Measurements from ENCODE around the gene CYSTM1.
"Not testable (repeated sequence)": the region's sequence is repeated elsewhere in the genome, so short reads cannot be mapped to it uniquely, and the experiment has no call there.

Gene CYSTM1

DNA sequence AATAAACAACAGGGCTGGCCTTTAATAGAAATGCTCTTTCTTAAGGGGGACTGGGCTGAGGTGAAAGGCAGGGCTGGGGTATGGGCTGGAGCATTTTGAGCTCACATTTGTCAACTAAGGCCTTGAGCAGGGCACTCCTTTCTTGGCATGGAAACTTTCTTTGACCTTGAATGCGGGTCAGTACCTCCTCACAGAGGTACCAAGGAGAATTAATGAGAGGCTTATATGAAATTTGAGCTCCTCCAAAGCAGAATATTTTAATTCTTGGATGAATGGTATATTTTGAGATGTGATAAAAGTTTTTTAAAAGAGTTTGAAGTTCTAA lies 3.1 kb downstream of the CYSTM1 start:
- no peak for DNase-seq (ENCODE audit: low read depth)

DNA sequence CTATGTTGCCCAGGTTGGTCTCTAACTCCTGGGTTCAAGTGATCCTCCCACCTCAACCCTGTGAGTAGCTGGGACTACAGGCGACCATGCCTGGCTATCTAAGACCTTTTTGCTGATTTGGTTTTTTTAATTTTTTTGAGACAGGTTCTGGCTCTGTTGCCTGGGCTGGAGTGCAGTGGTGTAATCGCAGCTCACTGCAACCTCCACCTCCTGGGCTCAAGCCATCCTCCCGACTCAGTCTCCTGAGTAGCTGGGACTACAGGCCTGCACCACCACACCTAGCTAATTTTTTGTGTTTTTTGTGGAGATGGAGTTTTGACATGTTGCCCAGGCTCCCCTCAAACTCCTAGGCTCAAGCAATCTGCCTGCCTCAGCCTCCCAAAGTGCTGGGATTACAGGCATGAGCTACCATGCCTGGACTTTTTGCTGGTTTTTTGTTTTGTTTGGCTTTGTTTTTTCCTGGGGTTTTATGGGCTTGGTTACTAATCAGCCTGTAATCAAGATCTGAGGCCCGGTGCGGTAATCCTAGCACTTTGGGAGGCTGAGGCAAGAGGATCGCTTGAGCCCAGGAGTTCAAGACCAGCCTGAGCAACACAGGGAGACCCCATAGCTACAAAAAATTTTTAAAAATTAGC lies 3.6 kb downstream of the CYSTM1 start:
- DNase-seq (ENCODE audit: low read depth), result no peak

DNA sequence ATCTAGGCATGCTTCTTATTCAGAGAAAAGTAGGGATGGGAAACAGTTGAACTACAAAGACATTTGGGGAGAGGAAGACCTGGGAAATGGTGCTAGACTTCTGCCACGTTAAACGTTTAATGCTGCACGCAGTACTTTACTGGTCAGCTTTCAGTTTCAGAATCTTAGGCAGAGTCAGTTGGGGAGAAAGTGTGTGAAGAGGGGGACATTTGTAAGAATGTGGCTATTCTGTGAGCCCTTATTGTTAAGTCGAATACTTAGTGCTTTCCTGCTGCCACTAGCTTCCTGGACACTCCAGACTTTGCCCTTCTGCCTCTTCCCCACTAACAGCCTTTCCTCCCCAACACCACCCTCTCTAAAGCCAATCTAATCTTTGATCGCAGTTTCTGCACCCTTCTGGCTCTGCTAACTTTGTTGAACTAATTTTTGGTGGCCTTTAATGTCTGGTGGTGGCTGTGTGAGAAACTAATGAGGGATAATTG lies 6.1 kb downstream of the CYSTM1 start:
- DNase-seq (ENCODE audit: low read depth), result no peak

DNA sequence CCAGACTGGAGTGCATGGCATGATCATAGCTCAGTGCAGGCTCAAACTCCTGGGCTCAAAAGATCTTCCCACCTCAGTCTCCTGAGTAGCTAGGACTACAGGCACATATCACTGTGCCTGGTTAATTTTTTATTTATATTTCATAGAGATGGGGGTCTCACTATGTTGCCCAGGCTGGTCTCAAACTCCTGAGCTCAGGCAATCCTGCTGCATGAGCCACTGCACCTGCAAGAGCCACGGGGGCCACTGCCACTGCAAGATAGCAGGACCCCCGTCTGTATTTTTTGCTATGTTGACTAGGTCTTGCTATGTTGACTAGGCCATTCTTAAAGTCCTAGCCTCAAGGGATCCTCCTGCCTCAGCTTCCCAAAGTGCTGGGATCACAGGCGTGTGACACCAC lies 6.5 kb downstream of the CYSTM1 start:
- no peak for DNase-seq (ENCODE audit: low read depth)

DNA sequence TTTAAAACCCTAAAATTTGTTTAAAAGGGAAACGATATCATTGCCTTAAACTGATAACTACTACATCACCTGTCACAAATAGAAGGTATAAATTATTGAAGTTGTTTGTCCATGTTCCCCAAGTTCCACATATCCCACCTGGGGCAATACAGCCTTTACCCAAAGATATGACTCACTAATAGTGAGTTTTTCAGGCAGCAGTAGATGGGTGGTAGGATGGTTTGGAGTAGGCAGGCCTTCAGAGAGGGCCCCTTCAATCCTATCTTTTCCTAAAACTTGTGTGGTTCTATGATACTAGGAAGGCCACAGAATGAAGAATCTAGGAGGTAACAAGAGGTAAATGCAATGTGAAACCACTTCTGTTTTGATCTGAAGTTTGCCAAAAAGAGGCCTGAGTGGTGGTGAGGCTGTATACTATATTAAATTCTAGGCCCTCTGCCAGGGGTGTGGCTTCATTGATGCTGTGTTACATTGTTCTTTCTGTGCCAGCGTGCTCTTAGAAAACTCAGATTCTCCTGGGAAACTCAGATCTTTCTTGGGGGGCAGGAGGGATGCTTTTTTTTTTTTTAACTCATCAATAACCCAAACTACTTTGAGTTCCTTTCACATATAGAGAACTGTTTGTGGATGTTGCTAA lies 7.2 kb downstream of the CYSTM1 start:
- DNase-seq (ENCODE audit: low read depth), result no peak

DNA sequence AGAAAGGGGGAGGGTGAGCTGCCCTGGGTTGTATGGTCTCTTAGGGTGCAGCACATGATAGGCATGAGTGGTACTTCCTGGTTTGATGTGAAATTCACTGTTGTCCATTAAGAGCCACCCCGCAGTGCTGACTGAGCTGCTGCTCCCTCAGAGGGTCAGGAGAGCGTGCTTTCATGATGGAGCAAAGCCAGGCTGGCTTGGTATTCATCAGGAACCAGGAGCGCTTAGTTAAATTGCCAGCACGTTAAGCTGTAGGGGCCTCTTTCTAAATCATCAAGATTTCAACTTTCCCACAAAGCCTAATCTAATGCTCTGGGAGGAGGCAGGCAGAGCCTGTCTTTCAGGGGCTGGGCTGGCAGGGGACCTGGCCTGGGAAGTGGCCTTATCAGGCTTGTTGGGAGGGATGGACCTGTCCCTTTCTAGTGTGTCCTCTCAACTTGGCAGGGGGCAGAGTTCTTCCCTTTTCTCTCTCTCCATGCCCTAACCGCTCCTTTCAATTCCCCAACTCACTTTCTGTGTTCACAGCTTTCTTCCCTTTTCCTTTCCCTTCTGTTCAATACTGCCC lies 7.9 kb downstream of the CYSTM1 start:
- DNase-seq (ENCODE audit: low read depth), result no peak

DNA sequence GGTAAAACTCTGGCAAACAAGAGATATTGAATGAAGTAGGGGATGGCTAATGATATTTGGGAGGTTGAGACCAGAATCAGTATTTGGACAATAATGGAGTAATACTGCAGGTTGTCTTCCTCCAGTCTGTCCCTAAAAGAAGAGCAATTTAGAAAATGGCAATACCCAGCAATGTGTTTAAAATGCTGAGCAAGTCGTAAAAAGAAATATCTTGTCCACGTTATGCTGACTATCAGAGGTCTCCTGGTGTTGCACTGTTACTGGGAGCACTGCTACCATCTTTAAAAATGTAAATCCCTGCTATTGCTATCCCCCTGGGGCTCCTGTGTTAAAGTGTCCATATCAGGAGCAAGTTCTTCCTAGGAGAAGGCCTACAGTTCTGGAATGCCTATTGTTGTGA lies 10.4 kb downstream of the CYSTM1 start:
- no peak for DNase-seq (ENCODE audit: low read depth)

DNA sequence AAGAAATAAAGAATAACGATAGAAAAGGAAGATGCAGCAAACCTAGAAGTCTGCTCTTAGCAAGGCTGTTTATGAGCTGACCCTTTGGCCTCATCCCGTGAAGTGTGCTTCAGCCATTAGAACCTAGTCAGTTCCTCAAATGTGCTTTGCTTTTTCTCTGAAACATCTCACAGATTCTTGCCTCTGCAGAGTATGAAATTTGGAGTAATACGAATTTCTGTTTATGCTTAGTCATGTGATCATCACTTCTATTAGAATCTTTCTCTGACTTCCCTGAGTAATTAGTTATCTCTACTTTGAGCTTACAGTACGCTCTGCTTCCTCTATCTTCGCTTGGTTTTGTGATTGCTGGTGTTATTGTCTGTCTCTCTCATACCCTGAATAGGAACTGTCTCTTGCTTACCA lies 11.3 kb downstream of the CYSTM1 start:
- DNase-seq (ENCODE audit: low read depth), result no peak

DNA sequence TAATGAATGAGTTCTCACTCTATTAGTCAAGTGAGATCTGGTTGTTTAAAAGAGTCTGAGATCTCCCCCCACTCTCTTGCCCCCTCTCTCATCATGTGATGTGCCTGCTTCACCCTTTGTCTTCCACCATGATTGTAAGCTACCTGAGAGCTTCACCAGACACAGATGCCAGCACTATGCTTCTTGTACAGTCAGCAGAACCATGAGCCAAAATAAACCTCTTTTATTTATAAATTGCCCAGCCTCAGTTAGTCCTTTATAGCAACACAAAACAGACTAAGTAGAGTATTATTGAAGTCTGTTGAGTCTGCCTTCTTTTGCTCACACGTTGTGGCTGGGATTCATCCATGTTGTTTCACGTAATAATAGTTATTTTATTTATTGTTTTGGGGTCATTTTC lies 14.3 kb downstream of the CYSTM1 start:
- DNase-seq (ENCODE audit: low read depth), result no peak

DNA sequence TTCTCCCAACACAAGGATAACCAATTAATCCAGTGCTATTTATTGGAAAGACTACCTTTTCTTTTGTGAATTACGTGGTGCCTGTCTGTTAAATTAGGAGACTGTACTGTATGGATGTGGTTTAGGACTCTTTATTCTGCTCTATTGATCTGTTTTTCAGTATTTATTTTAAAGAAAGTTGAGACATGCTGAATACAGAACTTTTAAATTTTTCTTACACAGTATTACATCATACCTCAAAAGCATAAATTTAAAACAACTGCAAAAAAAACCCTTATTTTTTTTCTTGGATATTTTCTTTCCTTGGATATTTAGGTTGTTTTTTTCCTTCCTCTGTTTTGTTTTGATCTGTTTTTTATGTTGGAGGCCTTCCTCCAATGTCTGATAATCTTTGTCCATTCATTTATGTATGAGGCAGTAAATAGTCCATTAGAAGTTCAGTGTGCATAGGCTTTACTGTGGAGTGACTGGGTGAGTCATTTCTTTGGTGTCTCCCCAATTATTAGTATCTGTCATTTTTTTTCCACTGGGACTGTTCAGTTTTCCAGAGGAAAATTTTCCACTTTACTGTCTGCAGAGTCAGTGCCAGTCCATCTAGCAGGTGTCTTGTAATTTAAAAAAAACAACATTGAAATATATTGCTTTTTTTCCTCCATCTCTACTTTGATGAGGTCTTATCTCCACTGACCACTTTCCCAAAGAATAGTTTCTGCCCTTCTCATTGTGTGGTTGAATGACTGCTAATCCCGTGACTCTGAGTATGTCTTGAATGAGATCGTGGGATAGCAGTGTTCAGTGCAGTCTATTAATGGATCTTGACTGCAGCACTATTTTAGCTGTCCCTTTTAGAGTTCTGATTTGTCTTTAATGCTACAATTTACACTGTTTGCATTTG lies 15.2 kb downstream of the CYSTM1 start:
- DNase-seq (ENCODE audit: low read depth), result no peak

DNA sequence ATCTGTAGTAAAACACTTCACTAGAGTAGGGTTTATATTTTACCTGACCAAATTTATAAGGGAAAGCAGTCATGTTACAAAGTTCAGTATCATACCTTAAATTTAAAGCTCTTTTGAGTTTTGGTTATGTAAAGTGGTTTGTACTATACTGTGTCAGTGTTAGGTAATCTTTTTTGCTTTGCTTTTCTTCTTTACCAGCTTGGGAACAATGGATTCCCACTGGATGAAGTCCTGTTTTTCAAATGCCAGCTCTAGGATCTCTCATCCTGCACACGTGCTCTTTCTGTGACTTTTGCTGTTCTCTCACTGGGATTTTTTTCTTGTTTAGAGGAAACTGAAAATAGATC lies 15.9 kb downstream of the CYSTM1 start:
- DNase-seq (ENCODE audit: low read depth), result no peak

DNA sequence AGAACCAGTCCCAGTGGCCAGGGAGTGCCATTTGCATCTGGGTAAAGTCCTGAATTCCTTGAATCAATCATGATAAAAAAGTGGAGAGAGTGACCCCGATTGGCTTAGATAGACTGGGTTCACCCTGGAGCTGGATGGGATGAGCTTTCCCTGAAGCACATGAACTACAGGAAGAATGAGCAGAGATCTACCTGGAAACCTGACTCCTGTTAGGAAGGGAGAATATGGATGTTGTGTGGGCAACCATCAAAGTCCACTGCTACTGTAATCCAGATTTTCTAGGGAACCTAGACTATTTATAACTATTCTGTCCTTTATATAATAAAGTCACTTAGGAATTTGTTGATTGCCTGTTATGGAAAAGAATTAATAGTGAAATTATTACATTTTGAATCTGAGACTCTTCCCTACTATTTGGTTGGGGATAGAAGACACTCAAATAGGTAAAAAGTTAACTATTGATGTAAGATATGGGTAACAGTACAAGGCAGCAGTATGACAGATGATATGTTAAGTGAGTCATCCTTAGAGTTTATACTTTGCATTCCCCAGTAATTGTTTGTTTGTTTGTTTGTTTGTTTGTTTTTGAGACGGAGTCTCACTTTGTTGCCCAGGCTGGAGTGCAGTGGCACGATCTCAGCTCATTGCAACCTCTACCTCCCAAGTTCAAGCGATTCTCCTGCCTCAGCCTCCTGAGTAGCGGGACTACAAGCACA lies 17.9 kb downstream of the CYSTM1 start:
- no peak for DNase-seq (ENCODE audit: low read depth)

DNA sequence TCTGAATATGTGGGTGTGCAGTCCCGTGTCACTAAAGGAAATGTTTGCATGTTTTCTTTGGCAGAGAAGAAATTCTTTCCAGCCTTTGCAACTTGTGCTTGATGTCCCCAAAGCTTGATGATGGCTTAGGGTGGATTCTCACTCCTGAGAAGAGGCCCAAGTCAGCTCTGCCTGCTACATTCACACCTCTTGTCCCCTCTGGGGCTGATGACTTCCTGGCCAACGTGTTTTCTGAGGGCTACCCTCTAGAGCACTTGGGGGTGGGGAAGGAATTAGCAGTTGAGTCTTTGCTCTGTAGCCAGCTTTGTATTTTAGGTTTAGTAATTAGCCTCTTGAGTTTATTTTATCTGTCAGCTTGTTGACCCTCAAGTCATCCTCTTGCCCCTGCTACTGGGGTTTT lies 19.7 kb downstream of the CYSTM1 start:
- no peak for DNase-seq (ENCODE audit: low read depth)

DNA sequence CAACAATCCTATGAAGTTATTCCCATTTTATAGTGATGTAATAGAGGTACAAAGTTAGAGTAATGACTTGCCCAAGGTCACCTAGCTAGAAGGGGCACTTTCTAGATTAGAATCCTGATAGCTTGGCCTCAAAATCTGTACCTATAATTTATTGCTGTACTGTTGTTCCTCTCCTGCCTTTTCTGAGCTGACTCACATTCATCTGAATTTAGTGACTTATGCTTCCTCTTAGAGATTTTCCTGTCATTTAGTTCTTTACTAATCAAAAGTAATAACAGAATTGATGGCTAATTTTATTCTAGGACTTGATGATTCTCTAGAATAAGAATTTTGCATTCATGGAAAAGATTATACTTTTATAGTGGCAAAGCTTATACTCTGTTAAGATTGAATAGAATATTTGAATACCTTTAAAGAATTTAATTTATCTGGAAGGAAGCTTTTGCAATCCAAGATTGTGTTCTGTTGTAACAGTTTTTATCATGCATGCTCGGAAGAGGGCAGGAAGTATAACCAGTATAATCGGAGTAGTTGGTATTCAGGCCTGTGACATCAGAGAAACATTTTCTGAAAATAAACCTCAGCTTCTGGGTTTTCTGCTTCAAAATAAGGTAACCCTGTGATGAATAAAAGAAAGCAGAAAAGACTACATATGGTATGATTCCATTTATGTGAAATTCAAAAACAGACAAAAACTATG lies 21.3 kb downstream of the CYSTM1 start:
- DNase-seq (ENCODE audit: low read depth), result no peak

DNA sequence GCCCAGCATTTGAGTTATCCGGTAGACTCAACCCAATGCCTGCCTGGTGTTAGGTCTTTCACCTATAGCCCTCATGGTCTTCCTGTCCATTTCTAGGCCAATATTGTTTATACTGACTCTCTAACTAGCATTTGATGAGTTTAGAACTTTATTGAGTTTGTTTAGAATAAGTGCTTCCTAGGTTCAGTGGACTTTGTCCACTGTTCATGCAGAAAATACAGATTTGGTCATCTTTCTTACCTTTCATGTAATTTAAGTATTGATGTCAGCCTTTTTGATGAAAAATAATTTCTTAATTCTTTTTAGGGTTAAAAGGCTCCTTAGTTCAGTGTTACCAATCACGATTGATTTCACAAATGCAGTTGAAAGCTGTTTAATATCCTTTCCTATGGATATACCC lies 22.0 kb downstream of the CYSTM1 start:
- no peak for DNase-seq (ENCODE audit: low read depth)

DNA sequence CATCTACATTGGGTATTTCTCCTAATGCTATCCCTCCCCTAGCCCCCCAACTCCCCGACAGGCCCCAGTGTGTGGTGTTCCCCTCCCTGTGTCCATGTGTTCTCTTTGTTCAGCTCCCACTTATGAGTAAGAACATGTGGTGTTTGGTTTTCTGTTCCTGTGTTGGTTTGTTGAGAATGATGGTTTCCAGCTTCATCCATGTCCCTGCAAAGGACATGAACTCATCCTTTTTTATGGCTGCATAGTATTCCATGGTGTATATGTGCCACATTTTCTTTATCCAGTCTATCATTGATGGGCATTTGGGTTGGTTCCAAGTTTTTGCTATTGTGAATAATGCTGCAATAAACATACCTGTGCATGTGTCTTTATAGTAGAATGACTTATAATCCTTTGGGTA lies 23.9 kb downstream of the CYSTM1 start:
- not testable (repeated sequence) for DNase-seq (ENCODE audit: low read depth)

DNA sequence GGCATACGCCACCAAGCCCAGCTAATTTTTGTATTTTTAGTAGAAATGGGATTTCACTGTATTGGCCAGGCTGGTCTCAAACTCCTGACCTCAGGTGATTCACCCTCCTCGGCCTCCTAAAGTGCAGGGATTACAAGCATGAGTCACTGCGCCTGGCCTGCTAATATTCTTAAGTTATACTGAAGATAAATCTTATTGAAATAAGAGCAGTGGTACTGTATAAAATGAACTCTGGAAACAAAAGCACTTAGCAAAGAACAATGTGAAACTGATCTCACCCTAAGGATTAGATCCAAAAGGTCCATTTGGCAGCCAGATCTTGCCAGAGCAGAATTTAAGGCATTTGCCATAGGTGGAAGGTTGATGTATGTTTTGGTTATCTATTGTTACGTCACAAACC lies 27.1 kb downstream of the CYSTM1 start:
- no peak for DNase-seq (ENCODE audit: low read depth)

DNA sequence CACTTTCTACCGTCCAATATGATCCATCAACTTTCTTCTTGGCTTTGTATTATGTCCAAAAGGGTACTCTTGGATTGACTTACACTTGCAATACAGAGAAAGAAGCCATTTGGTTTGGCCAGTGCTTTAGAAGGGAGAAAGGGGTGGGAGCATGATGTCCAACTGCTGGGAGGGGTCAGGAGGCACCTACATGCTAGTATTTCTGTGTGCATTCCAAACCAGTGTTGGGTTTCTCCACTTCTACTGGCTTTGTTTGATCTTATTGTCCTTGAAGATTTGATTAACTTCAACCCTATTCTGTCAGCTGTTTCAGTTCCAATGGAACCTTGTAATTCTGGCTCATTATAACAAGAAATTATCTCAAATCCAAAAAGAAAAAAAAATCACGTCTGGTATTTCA lies 27.6 kb downstream of the CYSTM1 start:
- DNase-seq (ENCODE audit: low read depth), result no peak

DNA sequence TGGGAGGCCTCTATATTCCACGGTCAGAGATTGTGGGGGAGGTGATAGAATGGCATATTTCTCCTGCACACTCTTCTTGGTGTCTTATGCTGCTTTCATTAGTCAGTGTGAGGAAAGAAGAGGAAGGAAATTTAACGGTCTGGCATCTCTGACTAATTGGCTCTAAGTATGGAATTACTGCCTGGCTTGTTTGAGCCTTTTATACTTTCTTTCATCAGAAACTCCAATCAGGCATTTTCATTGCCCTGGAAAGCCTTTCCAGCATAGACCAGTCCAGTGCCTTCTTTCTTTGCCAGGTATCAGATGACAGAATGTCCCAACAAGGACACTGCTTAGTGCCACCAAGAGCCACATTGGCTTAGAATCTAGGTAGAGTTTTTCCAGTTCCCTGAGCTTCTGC lies 30.2 kb downstream of the CYSTM1 start:
- no peak for DNase-seq (ENCODE audit: low read depth)

DNA sequence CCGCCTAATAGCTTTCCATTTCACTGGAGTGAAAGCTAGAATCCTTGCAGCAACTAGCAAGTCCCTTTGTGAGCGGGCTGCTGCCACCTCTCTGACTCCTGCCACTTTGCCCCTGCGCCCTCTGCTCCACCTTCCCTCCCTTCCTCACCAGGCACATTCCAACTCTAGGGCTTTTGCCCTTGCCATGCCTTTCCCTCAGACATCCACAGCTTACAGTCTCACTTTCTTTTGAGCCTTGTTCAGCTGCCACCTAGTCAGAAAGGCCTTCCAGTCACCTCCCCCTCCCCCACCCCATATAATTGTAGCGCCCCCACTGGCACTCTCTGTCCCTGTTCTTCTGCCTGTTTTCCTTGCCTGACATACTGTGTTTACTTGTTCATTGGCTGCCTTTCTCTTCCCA lies 31.0 kb downstream of the CYSTM1 start:
- DNase-seq (ENCODE audit: low read depth), result no peak

DNA sequence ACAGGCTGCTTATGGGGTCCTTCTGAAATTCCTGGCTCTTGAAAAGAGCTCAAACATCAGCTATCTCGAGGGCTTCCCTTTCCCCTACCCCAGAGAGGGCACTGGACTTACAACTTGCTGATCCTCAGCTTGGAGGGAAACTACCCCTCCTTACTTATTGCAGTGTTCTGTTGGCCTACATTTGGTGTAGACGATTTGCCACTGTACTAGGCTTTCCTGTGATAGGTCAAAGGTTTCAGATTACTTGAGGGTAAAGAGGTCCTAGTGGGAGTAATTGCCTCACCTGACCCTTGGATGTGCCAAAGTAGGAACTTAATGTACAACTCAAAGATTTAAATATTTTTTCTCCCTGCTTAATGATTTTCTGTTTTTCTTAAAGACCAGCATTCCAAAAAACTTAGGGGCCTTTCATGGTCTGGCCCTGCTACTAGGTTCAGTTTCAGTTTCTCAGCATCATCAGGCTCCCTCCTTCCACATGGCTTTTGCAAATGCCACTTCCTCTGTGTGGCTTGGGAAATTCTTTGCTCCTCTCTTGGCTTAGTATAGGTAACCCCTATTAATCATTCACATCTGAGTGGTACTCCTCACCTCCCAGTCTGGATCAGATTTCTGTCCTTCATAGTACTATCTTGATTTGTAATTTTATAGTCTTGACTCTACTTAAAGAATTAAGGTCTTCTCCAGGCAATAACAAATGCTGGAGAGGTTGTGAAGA lies 32.4 kb downstream of the CYSTM1 start:
- no peak for DNase-seq (ENCODE audit: low read depth)

Measured in activated T-cell treated with anti-CD3 and anti-CD28 coated beads for 24 hours (primary cell).